ENCODE data around the gene FLYWCH1.

Gene FLYWCH1

DNA sequence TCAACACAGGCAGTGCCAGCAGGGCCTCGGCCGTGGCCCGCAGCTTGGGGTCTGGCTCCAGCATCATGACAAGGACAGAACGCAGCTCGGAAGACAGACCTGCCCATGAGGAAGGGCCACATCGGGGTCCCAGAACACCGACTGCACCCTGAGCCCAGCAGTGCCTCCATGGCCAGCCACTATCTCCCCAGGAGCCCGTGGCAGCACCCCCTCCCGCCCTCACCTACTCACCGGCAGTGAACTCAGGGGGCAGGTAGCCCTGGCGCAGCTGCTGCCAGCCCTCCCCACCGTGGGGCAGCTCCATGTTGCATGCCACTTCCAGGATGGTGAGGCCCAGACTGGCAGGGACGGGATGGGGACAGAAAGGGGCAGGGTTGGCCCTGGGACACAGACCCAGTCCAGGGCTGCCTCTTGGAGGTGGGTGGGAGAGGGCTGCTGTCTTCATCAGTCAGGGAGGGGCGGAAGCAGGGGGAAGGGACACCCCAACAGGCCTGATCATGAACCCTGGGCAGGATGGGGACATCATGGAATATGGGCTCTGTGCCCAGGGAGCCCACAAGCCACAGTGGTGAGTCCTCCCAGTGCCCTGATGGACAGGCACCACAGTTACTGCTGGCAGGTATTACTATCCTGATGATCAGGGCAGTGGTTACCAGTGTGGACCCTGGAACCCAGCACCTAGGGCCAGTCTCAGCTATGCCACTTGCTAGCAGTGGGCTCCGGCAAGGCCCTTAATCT, 62.8 kb downstream of the FLYWCH1 start:
- no peak for FAIRE-seq
- DNase-seq (ENCODE audit: insufficient read length), result no peak

DNA sequence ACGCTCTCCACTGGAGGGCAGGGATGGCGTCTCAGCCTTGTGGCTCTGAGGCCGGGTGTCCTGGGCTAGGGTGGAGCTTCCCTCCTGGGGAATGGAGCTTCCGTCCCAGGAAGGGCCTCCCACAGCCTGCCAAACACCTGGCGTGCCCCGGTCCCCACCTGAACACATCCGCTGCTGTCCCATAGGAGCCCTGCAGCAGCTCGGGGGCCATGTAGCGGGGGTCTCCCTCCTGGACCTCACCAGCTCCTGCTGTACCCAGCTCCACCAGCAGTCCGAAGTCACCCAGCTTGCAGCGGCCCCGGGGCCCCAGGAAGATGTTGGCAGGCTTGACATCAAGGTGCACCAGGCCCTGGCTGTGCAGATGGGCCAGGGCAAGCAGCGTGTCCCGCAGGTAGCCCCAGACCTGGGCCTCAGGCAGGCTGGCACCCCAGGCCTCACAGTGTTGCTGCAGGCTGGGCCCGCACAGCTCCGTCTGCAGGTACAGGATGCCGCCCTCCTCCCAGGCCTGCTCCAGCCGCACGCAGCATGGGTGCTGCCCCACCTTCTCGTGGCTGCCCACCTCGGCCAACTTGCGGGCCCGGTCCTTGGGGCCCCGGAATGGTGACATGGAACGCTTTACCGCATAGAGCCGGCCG, 63.5 kb downstream of the FLYWCH1 start:
- no peak for TF ChIP-seq POLR2A (IDR thresholded peaks at IDR 0.05; ENCODE audit: low read depth, low read length)
- no peak for TF ChIP-seq POLR2AphosphoS5 (IDR thresholded peaks at IDR 0.05; ENCODE audit: low read depth, low read length)
- TF ChIP-seq TAF1 (IDR thresholded peaks at IDR 0.05; ENCODE audit: borderline replicate concordance, low read depth, low read length), result no peak
- FAIRE-seq (no peak), DNase-seq (ENCODE audit: insufficient read length) (no peak)

More for the DNA sequence above, 62.8 kb downstream of the FLYWCH1 start:
- TF ChIP-seq POLR2A (IDR thresholded peaks at IDR 0.05; ENCODE audit: low read depth, low read length), result no peak; the same call in none of the 2 replicates
- TF ChIP-seq POLR2AphosphoS5 (IDR thresholded peaks at IDR 0.05; ENCODE audit: low read depth, low read length), result no peak
- no peak for TF ChIP-seq TAF1 (IDR thresholded peaks at IDR 0.05; ENCODE audit: borderline replicate concordance, low read depth, low read length)

DNA sequence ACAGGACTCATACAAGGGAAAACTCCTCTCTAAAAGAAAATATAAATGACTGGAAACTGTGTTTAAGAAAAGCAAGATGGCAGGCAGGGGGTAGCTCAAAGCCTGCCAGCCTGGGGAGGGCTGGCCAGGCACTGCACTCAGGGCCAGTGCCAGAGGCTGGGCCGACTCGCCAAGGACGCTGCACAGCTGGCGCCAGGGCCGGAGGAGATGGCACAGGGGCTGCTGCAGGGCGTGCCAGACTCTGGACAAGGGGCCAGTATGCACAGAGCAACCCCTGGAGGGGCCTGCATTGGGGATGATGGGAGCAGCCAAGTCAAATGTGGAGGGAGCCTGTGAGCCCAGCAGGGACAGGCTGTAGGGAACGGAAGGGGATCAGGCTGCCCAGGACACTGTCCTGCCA, 64.5 kb downstream of the FLYWCH1 start:
- DNase-seq (ENCODE audit: insufficient read length) (no peak), FAIRE-seq (no peak)
- TF ChIP-seq TAF1 (IDR thresholded peaks at IDR 0.05; ENCODE audit: borderline replicate concordance, low read depth, low read length), result no peak
- TF ChIP-seq POLR2A (IDR thresholded peaks at IDR 0.05; ENCODE audit: low read depth, low read length), result no peak
- TF ChIP-seq POLR2AphosphoS5 (IDR thresholded peaks at IDR 0.05; ENCODE audit: low read depth, low read length), result no peak

DNA sequence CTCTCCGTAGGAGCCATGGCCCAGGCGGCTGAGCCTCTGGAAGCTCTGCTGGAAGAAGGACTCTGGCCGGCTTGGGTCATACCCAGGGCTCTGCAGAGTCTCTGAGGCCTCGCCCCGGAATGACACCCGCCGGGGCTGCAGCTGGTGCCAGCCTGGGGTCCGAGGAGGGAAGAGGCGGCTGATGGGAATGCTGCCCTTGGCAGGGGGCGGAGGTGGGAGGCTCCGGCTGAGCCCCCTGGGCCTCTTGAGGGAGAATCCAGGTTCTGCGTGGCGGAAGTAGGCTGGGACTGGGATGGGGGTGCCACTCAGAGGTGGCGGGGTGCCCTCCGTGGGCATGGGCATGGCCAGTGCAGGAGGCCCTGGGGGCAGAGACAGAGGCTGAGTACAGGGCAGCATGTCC, 64.9 kb downstream of the FLYWCH1 start:
- DNase-seq (ENCODE audit: insufficient read length) (no peak), FAIRE-seq (no peak)
- no peak for TF ChIP-seq TAF1 (IDR thresholded peaks at IDR 0.05; ENCODE audit: borderline replicate concordance, low read depth, low read length)
- TF ChIP-seq POLR2A (IDR thresholded peaks at IDR 0.05; ENCODE audit: low read depth, low read length), result no peak
- no peak for TF ChIP-seq POLR2AphosphoS5 (IDR thresholded peaks at IDR 0.05; ENCODE audit: low read depth, low read length)

DNA sequence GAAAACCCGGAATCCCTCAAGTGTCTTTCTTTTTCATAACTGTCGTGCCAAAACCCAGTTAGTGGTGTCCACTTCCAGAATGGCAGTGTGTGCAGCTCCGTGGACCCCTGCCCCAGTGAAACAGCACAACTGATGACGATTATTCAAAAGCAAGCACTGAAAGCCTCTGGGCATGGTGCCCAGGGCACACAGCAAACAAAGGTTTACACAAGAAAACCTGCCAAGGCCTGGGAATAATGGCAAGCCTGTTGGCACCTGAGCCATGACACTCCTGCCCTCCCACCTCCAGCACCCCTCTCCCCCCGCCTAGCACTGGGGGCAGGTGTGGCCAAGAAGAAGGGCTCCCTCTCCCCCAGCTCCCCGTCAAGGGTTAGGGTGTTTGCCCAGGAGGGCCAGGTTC, 65.7 kb downstream of the FLYWCH1 start:
- no peak for TF ChIP-seq POLR2AphosphoS5 (IDR thresholded peaks at IDR 0.05; ENCODE audit: low read depth, low read length)
- TF ChIP-seq TAF1 (IDR thresholded peaks at IDR 0.05; ENCODE audit: borderline replicate concordance, low read depth, low read length), result no peak
- no peak for TF ChIP-seq POLR2A (IDR thresholded peaks at IDR 0.05; ENCODE audit: low read depth, low read length)
- DNase-seq (ENCODE audit: insufficient read length), result no peak
- no peak for FAIRE-seq

DNA sequence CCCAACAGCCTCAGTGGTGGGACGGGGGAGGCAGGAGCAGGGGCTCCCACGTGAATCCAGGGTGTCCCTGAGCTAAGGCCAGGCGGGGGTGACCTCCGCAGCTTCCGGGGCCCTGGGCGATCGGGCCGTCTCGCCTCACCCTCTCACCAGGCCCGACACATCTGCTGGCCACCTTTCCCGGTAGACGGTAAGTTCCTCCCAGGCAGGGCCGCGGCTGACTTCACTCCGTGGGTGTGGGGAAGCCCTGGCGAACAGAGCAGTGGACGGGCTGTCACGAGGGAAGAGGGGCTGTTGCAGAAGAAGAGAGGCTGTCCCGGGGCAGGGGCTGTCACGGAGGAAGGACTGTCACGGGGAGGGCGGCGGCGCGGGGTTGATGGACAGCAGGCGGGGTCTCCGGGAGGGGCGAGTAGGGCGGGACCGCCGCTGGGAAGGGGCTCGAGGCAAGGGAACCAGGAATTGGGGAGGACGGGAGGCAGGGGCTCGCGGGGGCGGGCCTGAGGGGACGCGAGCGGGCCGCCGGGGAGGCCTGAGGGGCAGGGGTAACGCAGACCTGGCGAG, 68.0 kb downstream of the FLYWCH1 start:
- no peak for DNase-seq (ENCODE audit: insufficient read length)
- FAIRE-seq, result peak; percentile 81
- TF ChIP-seq POLR2AphosphoS5 (IDR thresholded peaks at IDR 0.05; ENCODE audit: low read depth, low read length) (no peak), TAF1 (IDR thresholded peaks at IDR 0.05; ENCODE audit: borderline replicate concordance, low read depth, low read length) (no peak), POLR2A (IDR thresholded peaks at IDR 0.05; ENCODE audit: low read depth, low read length) (no peak)

DNA sequence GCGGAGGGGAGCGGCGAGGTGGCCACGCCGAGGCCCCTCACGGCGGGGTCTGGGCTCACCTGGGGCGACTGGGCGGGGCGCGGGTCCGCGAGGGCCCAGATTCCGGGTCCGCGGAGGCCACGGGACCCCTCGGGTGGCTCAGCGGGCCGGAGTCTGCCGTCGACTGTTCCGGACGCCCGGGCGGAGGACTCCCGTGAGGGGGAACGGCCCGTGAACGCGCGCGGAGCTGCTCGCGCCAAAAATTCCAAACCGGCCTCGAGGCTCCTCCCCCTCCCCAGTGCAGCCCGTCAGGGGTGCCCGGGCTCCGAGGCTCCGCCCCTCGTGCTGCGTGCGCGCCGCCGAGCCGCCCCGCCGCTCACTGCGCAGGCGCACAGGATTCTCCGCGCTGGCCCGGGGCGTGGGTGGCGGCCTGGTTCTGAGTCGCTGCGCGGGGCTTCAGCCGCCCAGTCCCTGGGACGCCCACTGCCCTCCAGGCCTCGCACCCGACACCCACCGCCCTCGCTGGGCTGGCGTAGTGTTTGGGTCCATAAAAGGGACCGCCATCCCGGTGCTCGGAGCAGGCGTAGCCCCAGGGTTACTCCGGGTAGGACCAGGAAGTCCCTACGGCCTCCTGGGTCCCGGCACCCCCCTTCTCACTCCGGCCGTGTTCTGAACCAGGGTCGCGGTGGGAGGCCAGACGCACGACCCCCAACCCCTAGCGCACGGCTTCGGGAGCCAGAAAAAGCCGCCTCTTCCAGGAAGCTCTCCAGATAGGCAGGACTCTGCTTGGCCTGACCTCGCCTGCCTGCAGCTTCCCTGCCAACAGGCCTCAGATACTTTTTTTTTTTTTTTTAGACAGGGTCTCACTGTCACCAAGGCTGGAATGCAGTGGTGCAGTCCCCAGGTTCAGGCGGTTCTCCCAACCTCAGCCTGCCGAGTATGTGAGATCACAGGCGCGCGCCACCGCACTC, 68.8 kb downstream of the FLYWCH1 start, which contains the start of gene PKMYT1:
Gene PKMYT1 (minus strand): TSS at position 220 of the 950 bp plus-strand sequence. CDS start 789 bp downstream, outside the sequence.
- FAIRE-seq, result peak; percentile 96
- peak; percentile 100 for DNase-seq (ENCODE audit: insufficient read length)
- peak; percentile 72 for TF ChIP-seq POLR2AphosphoS5 (IDR thresholded peaks at IDR 0.05; ENCODE audit: low read depth, low read length)
- TF ChIP-seq TAF1 (IDR thresholded peaks at IDR 0.05; ENCODE audit: borderline replicate concordance, low read depth, low read length), result peak; percentile 47; the same call in 1 of the 2 replicates
- peak; percentile 89; the same call in 1 of the 2 replicates for TF ChIP-seq POLR2A (IDR thresholded peaks at IDR 0.05; ENCODE audit: low read depth, low read length)

DNA sequence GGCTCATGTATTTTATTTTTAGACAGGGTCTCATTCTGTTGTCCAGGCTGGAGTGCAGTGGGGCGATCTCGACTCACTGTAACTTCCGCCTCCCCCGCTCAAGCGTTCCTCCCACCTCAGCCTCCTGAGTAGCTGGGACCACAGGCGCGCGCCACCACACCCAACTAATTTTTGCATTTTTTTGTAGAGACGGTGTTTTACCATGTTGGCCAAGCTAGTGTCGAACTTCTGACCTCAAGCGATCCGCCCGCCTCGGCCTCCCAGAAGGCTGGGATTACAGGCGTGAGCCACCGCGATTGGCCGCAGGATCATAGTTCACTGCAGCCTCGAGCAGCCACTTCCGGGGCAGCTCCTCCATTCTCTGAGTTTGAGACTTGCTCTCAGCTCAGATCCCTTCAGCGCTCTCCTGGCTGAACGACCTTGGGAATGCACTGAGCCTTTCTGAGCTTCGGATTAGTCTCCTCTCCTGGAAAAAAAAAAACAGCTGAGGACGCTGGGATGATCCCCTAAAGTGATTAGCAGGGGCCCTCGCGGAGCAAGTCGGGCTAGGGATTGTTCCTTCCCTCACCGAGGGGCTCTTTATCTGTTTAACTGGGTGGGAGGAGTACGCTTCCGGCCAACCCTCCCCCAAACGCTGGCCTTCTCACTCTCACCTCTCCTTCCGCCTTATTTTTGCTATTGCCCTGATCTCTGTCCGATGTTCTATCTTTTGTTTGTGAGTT, 69.6 kb downstream of the FLYWCH1 start:
- no peak for FAIRE-seq
- no peak for TF ChIP-seq POLR2AphosphoS5 (IDR thresholded peaks at IDR 0.05; ENCODE audit: low read depth, low read length)
- no peak for TF ChIP-seq POLR2A (IDR thresholded peaks at IDR 0.05; ENCODE audit: low read depth, low read length)
- TF ChIP-seq TAF1 (IDR thresholded peaks at IDR 0.05; ENCODE audit: borderline replicate concordance, low read depth, low read length), result no peak

DNA sequence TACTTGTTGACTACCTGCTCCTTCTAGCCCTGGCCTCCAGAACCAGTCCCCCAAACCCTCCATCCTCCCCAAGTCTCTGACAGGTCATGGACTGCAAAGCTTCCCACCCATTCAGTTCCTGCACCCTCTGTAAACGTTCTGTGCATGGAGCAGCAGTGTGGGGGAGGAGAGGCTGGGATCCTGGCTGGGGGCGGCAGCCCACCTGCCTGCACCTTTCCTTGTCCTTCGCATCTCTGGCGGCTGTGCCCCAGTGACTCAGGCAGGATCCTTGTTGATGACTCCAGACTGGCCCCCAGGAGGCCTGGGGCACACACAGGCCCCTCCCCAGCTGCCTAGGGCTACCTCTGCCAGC, 70.1 kb downstream of the FLYWCH1 start:
- DNase-seq (ENCODE audit: insufficient read length) (no peak), FAIRE-seq (no peak)
- TF ChIP-seq TAF1 (IDR thresholded peaks at IDR 0.05; ENCODE audit: borderline replicate concordance, low read depth, low read length), result no peak
- no peak for TF ChIP-seq POLR2AphosphoS5 (IDR thresholded peaks at IDR 0.05; ENCODE audit: low read depth, low read length)
- TF ChIP-seq POLR2A (IDR thresholded peaks at IDR 0.05; ENCODE audit: low read depth, low read length), result no peak

More for the DNA sequence above, 69.6 kb downstream of the FLYWCH1 start:
- DNase-seq (ENCODE audit: insufficient read length), result no peak

DNA sequence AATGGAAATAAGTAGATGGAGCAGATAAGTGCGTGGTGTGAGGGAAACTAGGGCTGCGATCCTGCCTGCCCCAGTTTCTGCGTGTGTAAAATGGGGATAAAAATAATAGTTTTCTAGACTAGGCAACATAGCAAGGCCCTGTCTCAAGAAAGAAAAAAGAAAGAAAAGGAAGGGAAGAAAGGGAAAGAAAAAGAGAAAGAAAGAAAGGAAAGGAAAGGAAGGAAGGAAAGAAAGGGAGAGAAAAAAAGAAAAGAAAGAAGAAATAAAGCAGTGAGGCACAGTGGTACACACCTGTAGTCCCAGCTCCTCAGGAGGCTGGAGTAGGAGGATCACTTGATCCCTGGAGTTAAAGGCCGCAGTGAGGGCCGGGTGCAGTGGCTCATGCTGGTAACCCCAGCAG, 70.7 kb downstream of the FLYWCH1 start:
- TF ChIP-seq POLR2AphosphoS5 (IDR thresholded peaks at IDR 0.05; ENCODE audit: low read depth, low read length) (no peak), POLR2A (IDR thresholded peaks at IDR 0.05; ENCODE audit: low read depth, low read length) (no peak), TAF1 (IDR thresholded peaks at IDR 0.05; ENCODE audit: borderline replicate concordance, low read depth, low read length) (no peak)
- FAIRE-seq (no peak), DNase-seq (ENCODE audit: insufficient read length) (no peak)

Measured in GM12892 (cell line).